Mesendoderm (in vitro differentiated cells): Measurements from ENCODE around the gene RAB3GAP2.
"Not testable (repeated sequence)": the region's sequence is repeated elsewhere in the genome, so short reads cannot be mapped to it uniquely, and the experiment has no call there.

Experiments
- DNase-seq: peaks from one replicate; pipeline ENCODE4 v3.0.0; 2013
- H2AK5ac ChIP-seq: 2 replicates; pipeline ENCODE4 v1.6.1; 2013; ENCODE audit warnings: low read length, inconsistent platforms
- H2BK120ac ChIP-seq: 2 replicates; pipeline ENCODE4 v1.6.1; 2013; ENCODE audit warnings: low read depth, mild to moderate bottlenecking, low read length, moderate library complexity, mixed read lengths
- H2BK15ac ChIP-seq: replicated peaks from 2 replicates; pipeline ENCODE4 v1.6.1; 2013; ENCODE audit warnings: low read depth, mild to moderate bottlenecking, moderate library complexity
- H2BK5ac ChIP-seq: 2 replicates; pipeline ENCODE4 v1.6.1; 2013; ENCODE audit warnings: low read length, inconsistent platforms
- H3K18ac ChIP-seq: 2 replicates; pipeline ENCODE4 v1.6.1; 2013; ENCODE audit warnings: mild to moderate bottlenecking, low read length, mixed read lengths
- H3K23ac ChIP-seq: one replicate; pipeline ENCODE4 v1.6.1; 2013; ENCODE audit warnings: low read length
- H3K27ac ChIP-seq: 2 replicates; pipeline ENCODE4 v1.5.1; 2013; ENCODE audit warnings: low read depth, mild to moderate bottlenecking, inconsistent platforms, low read length, moderate library complexity
- H3K27me3 ChIP-seq: 2 replicates; pipeline ENCODE4 v1.6.1; 2013; ENCODE audit warnings: low read length, control low read depth, mild to moderate bottlenecking, inconsistent platforms; ENCODE audit not compliant: insufficient read depth, poor library complexity
- H3K36me3 ChIP-seq: 2 replicates; pipeline ENCODE4 v1.6.1; 2013; ENCODE audit warnings: low read length, inconsistent platforms; ENCODE audit not compliant: control insufficient read depth, insufficient read depth
- H3K4ac ChIP-seq: one replicate; pipeline ENCODE4 v1.6.1; 2013; ENCODE audit warnings: low read depth, mild to moderate bottlenecking, low read length, moderate library complexity
- H3K4me1 ChIP-seq: 2 replicates; pipeline ENCODE4 v1.6.1; 2013; ENCODE audit warnings: low read depth, low read length, inconsistent platforms; ENCODE audit not compliant: control insufficient read depth
- H3K4me2 ChIP-seq: 2 replicates; pipeline ENCODE4 v1.6.1; 2013; ENCODE audit warnings: low read length
- H3K4me3 ChIP-seq: 2 replicates; pipeline ENCODE4 v1.5.1; 2013; ENCODE audit warnings: mild to moderate bottlenecking, low read length
- H3K56ac ChIP-seq: one replicate; pipeline ENCODE4 v1.6.1; 2013; ENCODE audit warnings: low read length
- H3K79me1 ChIP-seq: 2 replicates; pipeline ENCODE4 v1.6.1; 2013; ENCODE audit warnings: low read length, inconsistent platforms
- H3K79me2 ChIP-seq: 2 replicates; pipeline ENCODE4 v1.6.1; 2013; ENCODE audit warnings: mild to moderate bottlenecking, low read length; ENCODE audit not compliant: control insufficient read depth, insufficient read depth
- H3K9ac ChIP-seq: 2 replicates; pipeline ENCODE4 v1.6.1; 2013; ENCODE audit warnings: low read length, inconsistent platforms
- H4K5ac ChIP-seq: one replicate; pipeline ENCODE4 v1.6.1; 2013; ENCODE audit warnings: low read length
- H4K8ac ChIP-seq: one replicate; pipeline ENCODE4 v1.6.1; 2013; ENCODE audit warnings: low read depth, mild to moderate bottlenecking, control low read depth, low read length, moderate library complexity
- WGBS: extraction: QIAGEN DNeasy Blood & Tissue Kit; methylation state at CpG from one replicate; pipeline ENCODE4 v1.1.7; 2013; ENCODE audit warnings: low lambda C conversion rate, missing lambda C conversion rate; ENCODE audit not compliant: insufficient coverage; ENCODE audit errors: extremely low coverage; 5-methylcytosine and 5-hydroxymethylcytosine counted together

The RAB3GAP2 gene

GRCh38 chr1:220245900-220246299 is 26.4 kb downstream of the RAB3GAP2 start:
- not testable (repeated sequence) for H2BK120ac ChIP-seq, H2AK5ac ChIP-seq, H2BK5ac ChIP-seq, H4K8ac ChIP-seq, H3K36me3 ChIP-seq, H3K9ac ChIP-seq, H3K27ac ChIP-seq, H3K79me1 ChIP-seq, H3K4ac ChIP-seq, H3K4me2 ChIP-seq, H4K5ac ChIP-seq, DNase-seq, H3K56ac ChIP-seq, H3K18ac ChIP-seq, H3K23ac ChIP-seq, H2BK15ac ChIP-seq, H3K27me3 ChIP-seq, H3K4me1 ChIP-seq, H3K4me3 ChIP-seq
- WGBS = no CpG with 5 or more reads among the region's 6 CpGs
- peaks cover 13% of the 10 kb centered on the region for H3K79me2 ChIP-seq

- no peaks in the 10 kb centered on the region for H3K36me3 ChIP-seq
- no peak overlapping the region for H3K27ac ChIP-seq
- H3K4ac ChIP-seq = no peak overlapping the region
- no peak overlapping the region for H3K23ac ChIP-seq
- H3K4me1 ChIP-seq = no peaks in the 10 kb centered on the region
- H3K79me2 ChIP-seq = peaks cover 13% of the 10 kb centered on the region
- H3K18ac ChIP-seq = no peak overlapping the region
- no peak for DNase-seq
- H3K56ac ChIP-seq = no peak overlapping the region
- H2BK120ac ChIP-seq = no peak overlapping the region
- no peak overlapping the region for H2BK15ac ChIP-seq
- no peak overlapping the region for H4K8ac ChIP-seq
- no peak overlapping the region for H3K9ac ChIP-seq
- no peak overlapping the region for H2BK5ac ChIP-seq
- H3K4me3 ChIP-seq = no peak overlapping the region
- H2AK5ac ChIP-seq = no peak overlapping the region
- no peak overlapping the region for H3K4me2 ChIP-seq
- no peaks in the 10 kb centered on the region for H3K27me3 ChIP-seq
- no CpG with 5 or more reads among the region's 2 CpGs for WGBS
- H4K5ac ChIP-seq = no peak overlapping the region
- H3K79me1 ChIP-seq = peaks cover 2% of the 10 kb centered on the region
Measured at GRCh38 chr1:220243947-220244346, 28.3 kb downstream of the RAB3GAP2 start.

GRCh38 chr1:220241072-220241663 is 31.1 kb downstream of the RAB3GAP2 start:
- Histone ChIP-seq H2BK120ac (no peak overlapping the region), H3K4me3 (no peak overlapping the region), H3K79me2 (peaks cover 16% of the 10 kb centered on the region), H3K4me2 (no peak overlapping the region), H3K79me1 (peaks cover 2% of the 10 kb centered on the region), H4K8ac (no peak overlapping the region), H3K27ac (no peak overlapping the region), H3K23ac (no peak overlapping the region), H3K18ac (no peak overlapping the region), H2BK5ac (no peak overlapping the region), H3K27me3 (no peaks in the 10 kb centered on the region), H3K36me3 (no peaks in the 10 kb centered on the region), H3K9ac (no peak overlapping the region), H3K56ac (no peak overlapping the region), H3K4ac (no peak overlapping the region), H2AK5ac (no peak overlapping the region), H3K4me1 (no peaks in the 10 kb centered on the region), H2BK15ac (no peak overlapping the region), H4K5ac (no peak overlapping the region)
- WGBS = no CpG with 5 or more reads among the region's 2 CpGs
- DNase-seq = no peak

GRCh38 chr1:220239966-220240365 is 32.3 kb downstream of the RAB3GAP2 start:
- H3K56ac ChIP-seq = no peak overlapping the region
- H3K27ac ChIP-seq = no peak overlapping the region
- H3K4me2 ChIP-seq = no peak overlapping the region
- no peaks in the 10 kb centered on the region for H3K36me3 ChIP-seq
- H2BK5ac ChIP-seq = no peak overlapping the region
- no peak for DNase-seq
- no peak overlapping the region for H2BK120ac ChIP-seq
- H2AK5ac ChIP-seq = no peak overlapping the region
- peaks cover 2% of the 10 kb centered on the region for H3K79me1 ChIP-seq
- H4K5ac ChIP-seq = no peak overlapping the region
- no peak overlapping the region for H3K9ac ChIP-seq
- no CpG with 5 or more reads among the region's 3 CpGs for whole genome bisulfite sequencing
- H3K79me2 ChIP-seq = peaks cover 16% of the 10 kb centered on the region
- no peak overlapping the region for H3K4me3 ChIP-seq
- H3K18ac ChIP-seq = no peak overlapping the region
- no peak overlapping the region for H3K4ac ChIP-seq
- H4K8ac ChIP-seq = no peak overlapping the region
- no peak overlapping the region for H2BK15ac ChIP-seq
- H3K27me3 ChIP-seq = no peaks in the 10 kb centered on the region
- no peaks in the 10 kb centered on the region for H3K4me1 ChIP-seq
- no peak overlapping the region for H3K23ac ChIP-seq

- H3K23ac ChIP-seq = no peak overlapping the region
- no peak overlapping the region for H3K4ac ChIP-seq
- peaks cover 13% of the 10 kb centered on the region for H3K79me2 ChIP-seq
- H3K27ac ChIP-seq = no peak overlapping the region
- H2AK5ac ChIP-seq = no peak overlapping the region
- no CpG with 5 or more reads among the region's 5 CpGs for WGBS
- H3K79me1 ChIP-seq = peaks cover 2% of the 10 kb centered on the region
- H3K9ac ChIP-seq = no peak overlapping the region
- no peak overlapping the region for H4K5ac ChIP-seq
- no peak overlapping the region for H3K18ac ChIP-seq
- no peak overlapping the region for H3K4me2 ChIP-seq
- H2BK15ac ChIP-seq = no peak overlapping the region
- no peaks in the 10 kb centered on the region for H3K4me1 ChIP-seq
- no peak overlapping the region for H3K56ac ChIP-seq
- H3K36me3 ChIP-seq = no peaks in the 10 kb centered on the region
- no peaks in the 10 kb centered on the region for H3K27me3 ChIP-seq
- no peak overlapping the region for H2BK120ac ChIP-seq
- no peak for DNase-seq
- H2BK5ac ChIP-seq = no peak overlapping the region
- no peak overlapping the region for H4K8ac ChIP-seq
- no peak overlapping the region for H3K4me3 ChIP-seq
Measured at GRCh38 chr1:220239213-220239612, 33.0 kb downstream of the RAB3GAP2 start.

- H3K56ac ChIP-seq, DNase-seq, H2BK5ac ChIP-seq, H2BK120ac ChIP-seq, H3K9ac ChIP-seq, H3K27me3 ChIP-seq, H3K79me2 ChIP-seq, H3K36me3 ChIP-seq, H3K18ac ChIP-seq, H4K8ac ChIP-seq, H3K4me3 ChIP-seq, H2BK15ac ChIP-seq, H3K23ac ChIP-seq, H3K4ac ChIP-seq, H2AK5ac ChIP-seq, H3K79me1 ChIP-seq, H4K5ac ChIP-seq, H3K27ac ChIP-seq, H3K4me2 ChIP-seq, H3K4me1 ChIP-seq: not testable (repeated sequence)
- no CpG with 5 or more reads among the region's 9 CpGs for WGBS
Measured at GRCh38 chr1:220236278-220236677, 36.0 kb downstream of the RAB3GAP2 start.
